Stimulated activated CD8-positive, alpha-beta memory T cell treated with anti-CD3 and anti-CD28 coated beads, Interleukin-7, amount 100 ng/mL, for 1 hour (primary cell): Measurements from ENCODE around the gene RNF151.
A peak's percentile ranks its signal among the peaks of the same experiment; 100 is the strongest.
"Not testable (repeated sequence)": the region's sequence is repeated elsewhere in the genome, so short reads cannot be mapped to it uniquely, and the experiment has no call there.

ENCODE experiments used
- DNase-seq, 2 donors: peaks; one replicate each; pipeline ENCODE4 v3.0.0-alpha.2; 2020; ENCODE audit warnings: low read depth in 2 of 2

Gene RNF151

DNA sequence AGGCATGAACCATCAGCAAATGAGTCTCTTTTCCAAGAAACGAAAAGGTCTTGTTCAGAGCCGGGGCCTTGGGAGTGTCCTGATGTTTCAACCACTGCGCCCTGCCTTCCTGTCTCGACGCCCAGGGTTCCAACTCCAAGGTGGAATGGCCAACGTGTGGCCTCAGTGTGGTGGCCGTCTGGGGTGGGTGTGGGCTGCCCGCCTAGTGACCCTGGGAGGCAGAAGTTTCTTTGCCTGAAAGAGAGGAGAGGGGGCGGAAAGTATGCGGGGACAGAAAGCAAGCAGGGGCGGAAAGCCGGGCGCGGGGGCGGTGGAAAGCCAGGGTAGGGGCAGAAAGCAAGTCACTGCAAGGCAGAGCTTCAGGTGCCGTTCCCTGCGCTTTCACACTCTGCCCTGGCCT, 27.7 kb upstream of the RNF151 start:
- DNase-seq: no peak

DNA sequence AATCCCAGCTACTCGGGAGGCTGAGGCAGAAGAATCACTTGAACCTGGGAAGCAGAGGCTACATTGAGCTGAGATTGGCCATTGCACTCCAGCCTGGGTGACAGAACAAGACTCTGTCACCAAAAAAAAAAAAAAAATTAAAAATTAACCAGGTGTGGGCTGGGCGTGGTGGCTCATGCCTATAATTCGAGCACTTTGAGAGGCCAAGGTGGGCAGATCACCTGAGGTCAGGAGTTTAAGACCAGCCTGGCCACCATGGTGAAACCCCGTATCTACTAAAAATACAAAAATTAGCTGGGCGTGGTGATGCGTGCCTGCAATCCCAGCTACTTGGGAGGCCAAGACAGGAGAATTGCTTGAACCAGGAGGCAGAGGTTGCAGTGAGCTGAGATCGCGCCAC, 26.8 kb upstream of the RNF151 start:
- DNase-seq: not testable (repeated sequence)

DNA sequence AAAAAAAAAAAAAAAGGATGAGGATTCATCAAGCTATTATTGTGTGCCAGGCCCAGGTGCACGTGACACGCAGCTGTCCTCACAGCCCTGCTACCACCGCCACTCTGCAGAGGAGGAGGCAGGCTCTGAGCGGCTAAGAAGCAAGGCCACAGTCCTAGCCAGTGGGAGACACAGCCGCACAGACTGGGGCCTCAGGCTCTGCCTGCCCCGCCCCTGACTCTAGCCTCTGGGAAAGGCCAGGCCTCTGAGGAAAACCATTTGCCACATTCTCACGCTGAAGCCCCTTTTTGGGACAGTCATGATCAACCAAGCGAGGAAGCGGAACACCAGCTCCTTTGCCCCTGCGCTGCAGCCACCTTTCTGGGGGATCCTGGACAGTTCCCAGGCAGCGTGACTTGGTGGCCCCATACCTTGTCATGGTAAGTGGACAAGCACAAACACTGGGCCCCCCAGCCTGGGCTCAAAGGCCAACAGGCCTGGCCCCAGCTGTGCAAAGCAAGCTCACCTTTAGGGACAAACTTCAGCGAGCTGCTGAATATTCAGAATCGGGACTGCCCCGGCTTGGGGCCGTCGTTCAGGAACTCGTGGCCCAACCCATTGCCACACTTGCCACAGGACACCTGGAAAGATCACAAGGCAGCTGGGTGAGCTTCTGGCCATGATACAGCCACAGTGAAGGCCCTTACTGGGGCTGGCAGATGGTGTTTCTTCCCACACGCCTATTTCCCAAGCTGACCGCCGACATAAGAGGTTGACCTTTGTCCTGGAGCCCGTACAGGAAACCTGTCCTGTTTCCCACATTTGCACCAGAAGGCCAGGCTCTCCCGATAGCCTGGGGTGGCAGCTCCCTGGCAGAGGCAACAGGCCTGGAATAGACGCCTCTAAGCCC, 26.1 kb upstream of the RNF151 start:
- no peak for DNase-seq

DNA sequence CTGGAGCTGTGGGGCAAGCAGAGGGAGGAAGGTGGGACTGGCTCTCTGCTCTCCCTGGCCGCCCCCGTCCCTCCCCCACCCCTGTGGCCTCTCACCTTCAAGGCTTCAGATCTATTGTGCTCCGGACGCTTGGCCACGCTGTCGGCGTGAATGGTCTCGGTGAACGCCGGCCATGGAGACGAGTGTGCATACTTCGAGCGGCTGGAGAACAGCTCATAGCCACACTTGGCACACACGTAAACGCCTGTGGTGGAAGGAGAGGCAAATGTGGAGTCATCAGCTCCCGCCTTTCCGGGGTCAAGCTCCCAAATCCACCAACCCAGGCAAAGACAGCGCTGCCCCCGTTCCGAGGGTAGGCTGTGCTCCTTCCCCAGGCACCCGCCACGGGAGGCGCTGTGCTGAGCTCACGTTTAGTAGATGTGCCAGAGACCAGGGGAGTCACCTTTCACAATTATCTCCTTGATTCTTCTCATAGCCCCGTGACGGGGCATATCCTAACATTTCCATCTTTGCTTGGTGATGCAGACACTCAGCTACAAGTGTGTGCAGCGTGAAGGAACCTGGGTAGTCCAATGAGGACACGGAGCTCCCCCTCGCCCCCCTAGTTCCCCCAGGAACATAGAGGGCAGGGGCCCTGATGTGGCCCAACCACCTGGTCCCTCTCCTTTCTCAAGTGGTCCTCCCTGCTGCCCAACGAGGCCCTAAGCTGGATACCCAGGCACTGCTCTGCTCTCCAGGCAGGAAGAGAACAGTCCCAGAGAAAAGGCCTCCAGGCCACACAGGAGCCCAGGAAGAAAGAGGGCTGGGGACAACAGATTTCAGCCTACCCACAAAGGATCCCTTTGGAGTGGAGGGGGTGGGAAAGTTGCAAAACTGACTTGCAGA, 25.3 kb upstream of the RNF151 start:
- DNase-seq: no peak

DNA sequence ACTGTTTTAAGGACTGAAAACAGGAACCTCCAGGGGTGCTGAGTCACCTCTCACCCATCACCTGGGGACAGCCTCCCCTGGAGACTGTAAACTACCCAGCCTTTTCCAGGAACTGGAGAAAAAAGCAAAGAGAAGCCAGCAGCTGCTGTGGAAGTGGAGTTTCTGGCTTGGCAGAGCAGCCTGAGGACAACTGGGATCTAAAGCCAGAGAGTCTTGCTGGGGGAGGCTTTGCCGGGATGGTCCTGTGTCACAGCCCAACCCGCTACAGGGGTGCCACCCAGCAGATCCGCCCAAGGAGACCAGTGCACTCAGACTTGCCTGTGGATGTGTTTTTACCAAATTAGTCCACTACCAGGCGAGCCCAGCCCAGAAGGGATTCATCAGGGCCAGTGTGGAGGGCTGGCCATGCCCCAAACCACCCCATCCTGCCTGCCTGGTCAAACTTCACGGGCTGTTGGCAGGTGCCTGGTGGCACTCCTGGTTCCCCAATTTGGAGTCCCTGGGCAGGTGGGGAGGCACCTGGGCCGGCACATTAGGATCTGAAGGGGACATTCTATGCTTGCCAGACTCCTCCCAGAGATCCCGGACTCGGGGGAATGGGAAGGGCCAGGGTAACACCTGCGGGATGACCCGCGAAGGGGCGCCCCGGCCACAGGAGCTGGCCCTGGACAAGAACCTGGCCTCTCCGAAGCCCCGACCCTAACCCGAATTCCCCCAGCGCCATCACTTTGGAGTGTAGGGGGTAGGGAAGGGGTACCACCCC, 24.4 kb upstream of the RNF151 start:
- DNase-seq: no peak

DNA sequence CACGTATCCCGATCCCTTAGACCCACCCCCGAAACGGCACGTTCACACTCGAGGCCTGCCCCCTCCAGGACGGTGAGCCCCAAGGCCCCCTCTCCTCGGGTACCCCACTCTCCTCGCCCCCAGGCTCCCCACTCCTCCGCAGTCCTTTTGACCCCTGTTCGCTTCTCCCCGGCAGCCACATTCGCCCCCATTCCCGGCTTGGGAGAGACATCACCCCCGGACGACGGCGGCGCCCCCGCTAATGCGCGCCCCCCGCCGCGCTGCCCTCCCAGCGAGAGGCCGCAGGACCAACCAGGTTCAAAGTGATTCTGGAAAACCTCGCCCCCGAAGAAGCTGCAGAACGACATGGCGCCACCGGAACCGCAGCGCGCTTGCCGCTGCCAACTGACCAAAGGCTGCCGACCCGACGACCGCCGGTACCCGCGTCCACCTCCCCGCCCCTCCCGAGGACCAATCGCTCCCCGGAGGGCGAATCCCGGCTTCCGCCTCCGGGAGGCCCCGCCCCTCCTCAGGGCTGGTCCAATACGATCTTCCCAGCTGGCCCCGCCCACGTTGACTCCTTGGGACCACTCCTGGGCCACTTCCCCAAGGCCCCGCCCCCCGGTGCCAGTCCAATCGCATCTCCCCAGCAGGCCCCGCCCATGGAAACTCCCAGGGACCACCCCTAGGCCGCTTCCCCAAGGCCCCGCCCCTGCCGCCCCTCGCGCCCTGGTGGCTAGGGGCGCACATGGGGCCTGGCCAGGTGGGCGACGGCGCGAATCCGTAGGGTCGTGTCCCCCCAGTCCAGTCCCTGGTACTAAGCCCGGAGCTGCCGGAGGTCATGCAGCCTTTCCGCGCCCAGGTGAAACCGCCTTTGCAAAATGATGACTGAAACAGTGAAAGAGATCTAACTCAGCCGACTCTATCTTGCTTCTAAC, 23.6 kb upstream of the RNF151 start, which contains the start of gene MSRB1:
Gene MSRB1, minus strand, starts transcription at position 390 of the 917 bp plus-strand sequence. Its CDS starts 43 bp downstream, at position 347.
- DNase-seq: peak; percentile 94 to 97

DNA sequence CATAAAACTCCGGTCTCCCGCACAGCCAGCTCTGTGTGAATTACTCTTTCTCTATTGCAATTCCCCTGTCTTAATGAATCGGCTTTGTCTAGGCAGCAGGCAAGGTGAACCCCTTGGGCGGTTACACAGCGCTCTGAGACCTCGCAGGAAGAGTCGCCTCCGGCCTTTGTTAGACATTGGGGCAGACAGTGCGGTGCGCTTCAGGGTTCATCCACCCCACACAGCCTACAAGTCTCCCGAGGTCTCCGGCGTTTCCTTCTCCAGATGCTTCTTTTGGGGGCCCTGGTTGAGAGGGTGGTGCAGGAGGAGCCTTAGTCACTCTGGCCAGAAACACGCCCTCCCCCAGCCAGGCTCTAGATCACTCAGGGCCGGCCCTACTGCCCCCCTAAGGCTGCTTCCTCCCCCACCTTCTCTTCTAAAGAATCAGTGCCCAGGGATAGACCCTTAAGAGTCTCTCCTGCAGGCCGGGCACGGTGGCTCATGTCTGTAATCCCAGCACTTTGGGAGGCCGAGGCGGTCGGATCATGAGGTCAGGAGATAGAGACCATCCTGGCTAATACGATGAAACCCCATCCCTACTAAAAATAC, 21.9 kb upstream of the RNF151 start:
- no peak for DNase-seq

DNA sequence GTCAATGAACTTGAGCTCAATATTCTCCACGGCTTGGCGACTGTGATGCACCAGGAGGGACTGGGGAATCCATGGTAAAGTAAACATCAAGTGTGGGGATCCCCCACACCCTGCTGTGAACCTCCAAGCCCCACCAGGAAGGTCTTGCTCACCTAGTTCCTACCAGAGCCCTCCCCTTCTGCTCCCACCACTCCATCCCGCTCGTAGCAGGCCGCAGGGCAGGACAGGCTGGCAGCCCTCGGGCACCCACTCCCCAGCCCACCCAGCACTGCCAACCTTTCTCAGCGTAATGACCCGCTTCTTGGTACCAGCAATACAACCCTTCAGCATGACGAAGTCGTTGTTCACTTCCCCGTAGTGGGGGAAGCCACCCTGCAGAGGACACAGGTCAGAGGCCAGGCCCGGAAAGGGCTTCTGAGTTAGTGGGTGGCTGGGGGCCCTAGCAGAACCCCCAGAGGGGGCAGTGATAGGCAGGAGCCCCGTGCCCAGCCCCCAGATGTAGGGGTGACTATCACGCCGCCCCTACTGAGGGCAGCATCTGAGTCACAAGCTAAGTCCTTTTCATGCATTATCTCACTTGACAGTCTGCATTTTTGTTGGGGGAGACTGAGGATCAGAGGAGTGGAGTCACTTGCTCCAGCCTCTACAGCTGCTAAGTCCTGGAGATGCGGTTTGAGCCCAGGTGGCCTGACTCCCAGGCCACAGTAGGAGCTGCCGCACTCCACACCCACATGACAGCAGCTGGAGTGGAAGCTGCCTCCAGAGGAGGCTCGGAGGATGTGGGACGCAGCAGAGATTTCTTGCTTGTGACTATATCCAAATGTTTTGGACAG, 20.9 kb upstream of the RNF151 start:
- no peak for DNase-seq

DNA sequence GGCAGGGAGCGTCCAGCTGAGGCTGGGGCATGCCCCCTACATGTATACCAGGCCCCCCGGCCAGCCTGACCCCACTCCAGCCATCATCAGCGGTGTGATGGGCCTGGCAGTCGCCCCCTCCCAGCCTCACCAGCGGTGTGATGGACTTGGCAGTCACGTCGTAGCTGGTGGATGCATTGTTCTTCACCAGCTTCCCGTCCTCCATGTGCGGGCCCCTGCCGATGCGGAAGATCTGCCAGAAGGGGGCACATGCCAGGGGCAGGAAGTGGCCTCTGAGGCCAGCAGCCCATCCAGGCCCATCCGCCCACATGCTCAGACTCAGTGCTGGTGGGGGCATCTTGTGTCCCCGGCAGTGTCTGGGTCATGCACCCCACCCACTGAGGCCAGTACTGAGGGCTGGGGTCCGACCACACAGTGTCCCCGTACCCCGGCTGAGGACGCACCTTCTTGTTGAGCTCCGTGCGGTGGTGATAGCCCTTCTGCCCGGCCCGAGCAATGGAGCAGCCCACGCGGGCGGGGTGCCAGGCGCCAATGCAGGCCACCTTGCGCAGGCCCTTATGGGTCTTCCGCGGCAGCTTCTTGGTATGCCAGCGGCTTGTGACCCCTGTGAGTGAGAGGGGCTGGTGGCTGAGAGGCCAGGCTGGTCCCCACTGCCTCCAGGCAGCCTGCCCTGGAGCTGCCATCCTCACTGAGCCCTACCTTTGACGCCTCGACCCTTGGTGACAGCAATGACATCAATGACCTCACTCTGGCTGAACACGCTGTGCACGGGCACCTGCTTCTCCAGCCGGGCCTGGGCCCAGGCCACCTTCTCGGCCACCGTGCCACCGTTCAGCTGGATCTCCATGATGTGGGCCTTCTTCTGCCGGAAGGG, 19.9 kb upstream of the RNF151 start:
- no peak for DNase-seq

DNA sequence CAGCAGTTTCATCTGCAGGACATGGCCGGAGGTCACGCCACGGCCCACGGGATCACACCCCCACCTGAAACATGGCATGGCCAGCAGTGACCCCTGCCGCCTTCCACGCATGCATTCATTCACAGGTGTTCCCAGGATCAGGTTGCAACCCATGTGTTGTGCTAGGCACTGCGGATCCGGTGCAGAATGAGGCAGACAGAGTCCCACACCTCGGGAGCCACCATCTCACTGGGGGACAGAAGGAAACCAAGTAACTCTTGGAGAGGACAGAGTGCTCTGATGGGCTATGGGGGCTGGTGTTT, 19.3 kb upstream of the RNF151 start:
- DNase-seq: no peak

DNA sequence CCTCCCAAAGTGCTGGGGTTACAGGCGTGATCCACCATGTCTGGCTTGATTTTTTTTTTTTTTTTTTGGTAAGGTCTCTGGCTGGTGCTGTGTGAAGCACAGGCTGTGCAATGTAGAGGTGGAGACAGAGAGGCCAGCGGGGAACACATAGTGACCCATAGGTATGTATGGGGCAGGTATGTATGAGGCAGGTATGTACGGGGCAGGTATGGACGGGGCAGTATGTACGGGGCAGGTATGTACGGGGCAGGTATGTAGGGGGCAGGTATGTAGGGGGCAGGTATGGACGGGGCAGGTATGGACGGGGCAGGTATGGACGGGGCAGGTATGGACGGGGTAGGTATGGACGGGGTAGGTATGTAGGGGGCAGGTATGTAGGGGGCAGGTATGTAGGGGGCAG, 17.1 kb upstream of the RNF151 start:
- no peak for DNase-seq

DNA sequence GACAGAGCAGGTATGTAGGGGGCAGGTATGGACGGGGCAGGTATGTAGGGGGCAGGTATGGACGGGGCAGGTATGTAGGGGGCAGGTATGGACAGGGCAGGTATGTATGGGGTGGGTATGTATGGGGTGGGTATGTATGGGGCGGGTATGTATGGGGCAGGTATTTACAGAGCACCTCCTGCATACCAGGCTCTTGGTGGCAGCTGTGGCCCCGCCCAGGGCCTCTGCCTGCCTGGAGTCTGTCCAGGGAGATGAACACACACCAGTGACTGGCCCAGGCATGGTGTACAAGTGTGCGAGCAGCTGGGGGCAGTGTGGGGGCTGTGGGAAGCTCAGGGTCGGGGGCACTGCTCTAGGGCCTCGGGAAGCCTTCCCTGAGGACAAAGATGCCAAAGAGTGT, 16.6 kb upstream of the RNF151 start:
- DNase-seq: no peak

DNA sequence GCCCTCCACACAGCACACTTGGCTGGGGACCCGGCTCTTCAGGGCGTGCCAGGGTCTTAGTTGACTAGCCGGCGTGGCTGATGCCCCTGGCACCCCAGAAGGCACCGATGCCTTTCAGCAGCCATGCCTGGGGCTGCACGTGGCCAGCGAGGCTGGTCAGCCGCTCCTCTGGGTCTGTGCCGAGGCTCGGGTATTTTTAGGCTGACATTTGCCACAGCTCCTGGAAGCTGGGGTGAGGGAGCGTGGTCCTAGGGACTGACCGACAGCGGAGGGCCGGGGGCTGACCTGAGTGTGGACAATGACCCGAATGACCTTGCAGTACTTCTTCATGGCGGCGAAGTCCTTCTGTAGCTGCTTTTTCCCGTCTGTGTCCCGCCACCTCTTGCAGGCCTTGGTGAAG, 16.1 kb upstream of the RNF151 start:
- DNase-seq: no peak

DNA sequence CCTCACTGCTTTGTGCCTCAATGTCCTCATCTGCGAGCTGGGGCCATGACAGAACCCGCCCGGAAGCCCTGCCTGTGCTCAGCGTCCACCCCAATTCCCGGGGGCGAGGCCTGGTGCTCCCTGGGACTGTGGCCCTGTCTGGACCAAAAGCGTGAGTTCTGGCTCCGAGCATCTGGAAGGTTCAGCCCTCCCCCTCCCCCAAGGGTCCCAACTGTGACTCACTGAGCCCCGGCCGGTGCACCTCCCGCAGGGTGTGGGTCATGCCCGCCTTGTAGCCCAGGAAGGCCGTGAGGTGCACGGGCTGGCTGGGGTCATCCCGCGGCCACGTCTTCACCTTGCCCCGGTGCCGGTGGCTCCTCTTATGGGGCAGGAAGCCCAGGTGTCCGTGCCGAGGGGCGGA, 12.9 kb upstream of the RNF151 start:
- DNase-seq: no peak

DNA sequence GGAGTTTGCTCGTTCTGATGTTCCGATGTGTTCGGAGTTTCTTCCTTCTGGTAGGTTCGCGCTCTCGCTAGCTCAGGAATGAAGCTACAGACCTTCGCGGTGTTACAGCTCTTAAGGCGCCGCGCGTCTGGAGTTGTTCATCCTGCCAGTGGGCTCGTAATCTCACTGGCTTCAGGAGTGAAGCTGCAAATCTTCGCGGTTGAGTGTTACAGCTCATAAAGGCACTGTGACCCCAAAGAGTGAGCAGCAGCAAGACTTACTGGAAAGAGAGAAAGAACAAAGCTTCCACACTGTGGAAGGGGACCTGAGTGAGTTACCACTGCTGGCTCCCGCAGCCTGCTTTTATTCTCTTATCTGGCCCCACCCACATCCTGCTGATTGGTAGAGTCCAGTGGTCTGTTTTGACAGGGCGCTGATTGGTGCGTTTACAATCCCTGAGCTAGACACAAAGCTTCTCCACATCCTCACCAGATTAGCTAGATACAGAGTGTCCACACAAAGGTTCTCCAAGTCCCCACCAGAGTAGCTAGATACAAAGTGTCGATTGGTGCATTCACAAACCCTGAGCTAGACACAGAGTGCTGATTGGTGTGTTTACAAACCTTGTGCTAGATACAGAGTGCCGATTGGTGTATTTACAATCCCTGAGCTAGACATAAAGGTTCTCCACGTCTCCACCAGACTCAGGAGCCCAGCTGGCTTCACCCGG, 9.1 kb upstream of the RNF151 start:
- DNase-seq: not testable (repeated sequence)

DNA sequence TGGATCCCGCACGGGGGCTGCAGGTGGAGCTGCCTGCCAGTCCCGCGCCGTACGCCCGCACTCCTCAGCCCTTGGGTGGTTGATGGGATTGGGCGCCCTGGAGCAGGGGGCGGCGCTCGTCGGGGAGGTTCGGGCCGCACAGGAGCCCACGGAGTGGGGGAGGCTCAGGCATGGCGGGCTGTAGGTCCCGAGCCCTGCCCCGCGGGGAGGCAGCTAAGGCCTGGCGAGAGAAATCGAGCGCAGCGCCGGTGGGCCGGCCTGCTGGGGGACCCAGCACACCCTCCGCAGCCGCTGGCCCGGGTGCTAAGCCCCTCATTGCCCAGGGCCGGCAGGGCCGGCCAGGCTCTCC, 8.5 kb upstream of the RNF151 start:
- not testable (repeated sequence) for DNase-seq

DNA sequence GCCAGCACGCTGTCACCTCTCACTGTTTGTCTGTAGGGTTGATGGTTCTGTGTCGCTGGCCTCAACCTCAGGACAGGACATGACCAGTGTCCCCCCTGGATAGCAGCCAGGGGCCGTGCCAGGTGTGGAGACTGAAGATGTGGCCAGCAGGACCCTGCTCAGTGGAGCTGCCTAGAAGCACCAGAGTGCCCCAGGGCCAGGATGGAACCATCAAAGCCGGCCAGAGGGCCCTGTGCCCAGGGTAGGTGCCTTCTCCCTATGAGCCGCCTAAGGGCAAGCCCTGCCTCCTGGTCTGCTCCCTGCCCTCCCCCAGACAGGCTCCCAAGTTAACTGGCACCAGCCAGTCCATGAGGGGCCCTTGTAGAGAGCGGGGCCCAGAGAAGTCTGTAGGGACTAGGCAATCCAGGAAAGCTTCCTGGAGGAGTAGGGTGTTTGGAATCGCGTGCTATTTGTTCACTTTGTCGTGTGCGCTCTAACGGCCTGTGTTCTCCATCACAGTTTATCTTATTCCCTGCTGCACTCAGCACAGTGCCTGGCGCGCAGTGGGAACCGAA, 7.9 kb upstream of the RNF151 start:
- DNase-seq: no peak
